Activated CD4-positive, alpha-beta T cell treated with anti-CD3 and anti-CD28 coated beads for 24 hours (primary cell): Measurements from ENCODE around the gene C14orf39.

Experiments used
- DNase-seq, 2 donors: peaks; one replicate each; pipeline ENCODE4 v3.0.0-alpha.2; 2020; ENCODE audit warnings: low read depth in 2 of 2

The C14orf39 gene

GRCh38 chr14:60485598-60486251, at the start of gene C14orf39:
Gene C14orf39, minus strand, starts transcription at chr14:60486063. Its CDS starts 985 bp downstream, at chr14:60485078.
- DNase-seq: no peak

- no peak for DNase-seq
These were observed 46.6 kb upstream of the C14orf39 start for GRCh38 chr14:60532442-60532841.

GRCh38 chr14:60515511-60516289, 29.8 kb upstream of the C14orf39 start:
- DNase-seq: no peak

GRCh38 chr14:60514741-60515491, 29.1 kb upstream of the C14orf39 start:
- DNase-seq: no peak

GRCh38 chr14:60514378-60514740, 28.5 kb upstream of the C14orf39 start:
- no peak for DNase-seq

GRCh38 chr14:60512973-60513571, 27.2 kb upstream of the C14orf39 start:
- DNase-seq: no peak

GRCh38 chr14:60512126-60512525, 26.3 kb upstream of the C14orf39 start:
- DNase-seq: no peak

- no peak for DNase-seq
These were observed 25.2 kb upstream of the C14orf39 start for GRCh38 chr14:60510951-60511599.

- no peak for DNase-seq
These were observed 24.5 kb upstream of the C14orf39 start for GRCh38 chr14:60510254-60510950.

- DNase-seq: no peak
These were observed 23.8 kb upstream of the C14orf39 start for GRCh38 chr14:60509438-60510253.

GRCh38 chr14:60508707-60509437, 23.0 kb upstream of the C14orf39 start, which contains the start of gene SIX6:
Gene SIX6, plus strand, starts transcription at chr14:60509146. Its CDS starts 253 bp downstream, at chr14:60509399.
- no peak for DNase-seq

GRCh38 chr14:60508363-60508706, 22.5 kb upstream of the C14orf39 start:
- no peak for DNase-seq

GRCh38 chr14:60506985-60507829, 21.3 kb upstream of the C14orf39 start:
- DNase-seq: no peak

GRCh38 chr14:60506462-60506984, 20.7 kb upstream of the C14orf39 start:
- no peak for DNase-seq

- no peak for DNase-seq
These were observed 20.1 kb upstream of the C14orf39 start for GRCh38 chr14:60506010-60506409.

- DNase-seq: no peak
These were observed 19.6 kb upstream of the C14orf39 start for GRCh38 chr14:60505448-60505847.

- DNase-seq: no peak
These were observed 16.7 kb upstream of the C14orf39 start for GRCh38 chr14:60502541-60502940.

GRCh38 chr14:60495946-60496345, 10.1 kb upstream of the C14orf39 start:
- no peak for DNase-seq
